Activated B cell treated with CpG ODN at 0.5 μM for 24 hours (primary cell): ENCODE results near the gene TSHZ1. TPM values are rescaled to one million over a fixed set of nuclear protein-coding genes. Genes with fewer than 3 reads are reported as not detected.
A peak's percentile ranks its signal among the peaks of the same experiment; 100 is the strongest.

ENCODE experiments used
- ATAC-seq: fragments of 200-7000 bp; cut with Tn5 transposase; one replicate; pipeline ENCODE4 v1.10.0; 2021; ENCODE audit warnings: low read depth, mild to moderate bottlenecking, moderate library complexity
- CTCF ChIA-PET: fragments of 350-600 bp; sonication (Branson Sonifier 250); formaldehyde crosslinking; loops from one replicate; lab custom pipeline; 2021; ENCODE audit warnings: antibody characterized with exemption; lab: Charles Lee
- POLR2A ChIA-PET: fragments of 350-600 bp; sonication (Branson Sonifier 250); formaldehyde crosslinking; loops from one replicate; lab custom pipeline; 2021; ENCODE audit warnings: antibody characterized with exemption; lab: Charles Lee
- DNase-seq: peaks from one replicate; pipeline ENCODE4 v3.0.0; 2022
- H3K27ac Mint-ChIP-seq: one replicate; pipeline ENCODE4 v1.8.0; 2020; ENCODE audit warnings: mixed read lengths
- H3K27me3 Mint-ChIP-seq: one replicate; pipeline ENCODE4 v1.8.0; 2021; ENCODE audit warnings: mixed read lengths
- H3K36me3 Mint-ChIP-seq: one replicate; pipeline ENCODE4 v1.8.0; 2021; ENCODE audit warnings: low read depth, mixed read lengths
- H3K4me1 Mint-ChIP-seq: one replicate; pipeline ENCODE4 v1.8.0; 2021; ENCODE audit warnings: mixed read lengths
- H3K4me3 Mint-ChIP-seq: one replicate; pipeline ENCODE4 v1.8.0; 2020; ENCODE audit warnings: mild to moderate bottlenecking, mixed read lengths
- H3K9me3 Mint-ChIP-seq: one replicate; pipeline ENCODE4 v1.8.0; 2020; ENCODE audit warnings: mixed read lengths
- CTCF ChIP-seq: fragments of 200-600 bp; IDR thresholded peaks from one replicate; pipeline ENCODE4 v1.8.0; 2022; ENCODE audit warnings: antibody characterized with exemption, mild to moderate bottlenecking
- intact Hi-C: fragments of 100-400 bp; cut with micrococcal nuclease; formaldehyde crosslinking; loops from one replicate; pipeline ENCODE4 v1.15.1; 2024
- total RNA-seq: library from RNA; stranded (reverse); gene quantifications from 2 replicates; pipeline ENCODE4 v1.2.3, GENCODE V29; 2022

The TSHZ1 gene
- total RNA-seq, 1 donor from 2014 or later = 8.6 TPM

GRCh38 chr18:75257605-75258004 is 47.0 kb downstream of the TSHZ1 start:
- Mint-ChIP-seq H3K4me1 (peaks cover 16% of the 10 kb centered on the region), H3K27me3 (no peaks in the 10 kb centered on the region)

GRCh38 chr18:75261430-75262223 is 51.0 kb downstream of the TSHZ1 start:
- intact Hi-C loops = no loop called here
- no peak for TF ChIP-seq CTCF
- peak overlapping the region; percentile 70 for H3K27ac Mint-ChIP-seq
- no peak for DNase-seq
- peak; percentile 65 for ATAC-seq
- no peaks in the 10 kb centered on the region for H3K9me3 Mint-ChIP-seq
- H3K4me3 Mint-ChIP-seq = no peak overlapping the region
- H3K27me3 Mint-ChIP-seq = no peaks in the 10 kb centered on the region
- POLR2A ChIA-PET = interaction anchor here (1.1 kb wide), 1 partner anchor 53 kb away, joined by 3 read pairs; the partner anchor contains the start of gene PTGR3
- CTCF ChIA-PET = no interaction called here
- no peaks in the 10 kb centered on the region for H3K36me3 Mint-ChIP-seq
- H3K4me1 Mint-ChIP-seq = peaks cover 13% of the 10 kb centered on the region

More at GRCh38 chr18:75257605-75258004, 47.0 kb downstream of the TSHZ1 start:
- CTCF ChIA-PET = no interaction called here
- DNase-seq (no peak), ATAC-seq (no peak)
- Mint-ChIP-seq H3K36me3 (no peaks in the 10 kb centered on the region), H3K9me3 (no peaks in the 10 kb centered on the region), H3K4me3 (no peak overlapping the region), H3K27ac (no peak overlapping the region)
- intact Hi-C loops = no loop called here
- no peak for TF ChIP-seq CTCF
- POLR2A ChIA-PET = no interaction called here

GRCh38 chr18:75262511-75262910 is 51.9 kb downstream of the TSHZ1 start:
- CTCF ChIA-PET = no interaction called here
- no peak for ATAC-seq
- H3K27ac Mint-ChIP-seq = no peak overlapping the region
- no peak overlapping the region for H3K4me3 Mint-ChIP-seq
- intact Hi-C loops = no loop called here
- POLR2A ChIA-PET = interaction anchor here (1.1 kb wide), 1 partner anchor 54 kb away, joined by 3 read pairs; the partner anchor contains the start of gene PTGR3
- H3K27me3 Mint-ChIP-seq = no peaks in the 10 kb centered on the region
- no peak for DNase-seq
- H3K36me3 Mint-ChIP-seq = no peaks in the 10 kb centered on the region
- no peak for TF ChIP-seq CTCF
- no peaks in the 10 kb centered on the region for H3K9me3 Mint-ChIP-seq
- peaks cover 15% of the 10 kb centered on the region for H3K4me1 Mint-ChIP-seq

GRCh38 chr18:75264195-75264594 is 53.6 kb downstream of the TSHZ1 start:
- DNase-seq = no peak
- POLR2A ChIA-PET = no interaction called here
- H3K9me3 Mint-ChIP-seq = no peaks in the 10 kb centered on the region
- no peak for ATAC-seq
- intact Hi-C loops = no loop called here
- TF ChIP-seq CTCF = no peak
- H3K4me1 Mint-ChIP-seq = peaks cover 17% of the 10 kb centered on the region
- H3K4me3 Mint-ChIP-seq = no peak overlapping the region
- no peaks in the 10 kb centered on the region for H3K36me3 Mint-ChIP-seq
- H3K27ac Mint-ChIP-seq = no peak overlapping the region
- CTCF ChIA-PET = no interaction called here
- H3K27me3 Mint-ChIP-seq = no peaks in the 10 kb centered on the region

GRCh38 chr18:75264926-75265597 is 54.5 kb downstream of the TSHZ1 start:
- ATAC-seq (no peak), DNase-seq (no peak)
- Mint-ChIP-seq H3K4me1 (peaks cover 17% of the 10 kb centered on the region), H3K27ac (no peak overlapping the region), H3K27me3 (no peaks in the 10 kb centered on the region), H3K9me3 (no peaks in the 10 kb centered on the region), H3K4me3 (no peak overlapping the region), H3K36me3 (no peaks in the 10 kb centered on the region)
- intact Hi-C loops = no loop called here
- ChIA-PET CTCF (no interaction called here), POLR2A (no interaction called here)
- TF ChIP-seq CTCF = no peak
